HepG2 (cell line): Measurements from ENCODE around the gene MRPL57. TPM values are rescaled to one million over a fixed set of nuclear protein-coding genes. Genes with fewer than 3 reads are reported as not detected.

Source experiments
- ASH2L ChIP-seq: fragments of 300-600, 200-600 bp; sonication (generic); IDR thresholded peaks from 2 replicates; pipeline ENCODE4 v1.7.0; 2017; ENCODE audit warnings: low read depth, mild to moderate bottlenecking, moderate library complexity, mixed read lengths, low read length; ENCODE audit not compliant: insufficient read length
- CEBPB ChIP-seq: IDR thresholded peaks from 2 replicates; pipeline ENCODE4 v1.6.1; 2011; ENCODE audit warnings: low read depth, low read length, improper control_type of control experiment, borderline replicate concordance
- FOXO1 ChIP-seq: sonication (generic); formaldehyde crosslinking; IDR thresholded peaks from 2 replicates; pipeline ENCODE4 v1.4.0; 2020; ENCODE audit warnings: missing genetic modification reagents
- GABPB1 ChIP-seq: IDR thresholded peaks from 2 replicates; pipeline ENCODE4 v1.6.1; 2016; ENCODE audit warnings: mild to moderate bottlenecking, missing genetic modification reagents, moderate library complexity, missing compliant biosample characterization
- GPN1 ChIP-seq: sonication (generic); formaldehyde crosslinking; IDR thresholded peaks from 2 replicates; pipeline ENCODE4 v1.5.1; 2020; ENCODE audit warnings: missing genetic modification reagents, borderline replicate concordance
- GTF3A ChIP-seq: sonication (generic); formaldehyde crosslinking; conservative IDR thresholded peaks from 2 replicates; pipeline ENCODE4 v1.4.0; 2020; ENCODE audit warnings: mild to moderate bottlenecking, missing genetic modification reagents
- MAFF ChIP-seq: IDR thresholded peaks from 2 replicates; pipeline ENCODE4 v1.6.1; 2011; ENCODE audit warnings: low read depth, low read length, improper control_type of control experiment
- NFYC ChIP-seq: IDR thresholded peaks from 2 replicates; pipeline ENCODE4 v1.6.1; 2016; ENCODE audit warnings: missing genetic modification reagents, missing compliant biosample characterization
- NPAS2 ChIP-seq: sonication (generic); formaldehyde crosslinking; IDR thresholded peaks from 2 replicates; pipeline ENCODE4 v1.8.0; 2022; ENCODE audit warnings: mild to moderate bottlenecking, missing genetic modification reagents, borderline replicate concordance
- TAF15 ChIP-seq: fragments of 200-400 bp; formaldehyde crosslinking; IDR thresholded peaks from one replicate; pipeline ENCODE4 v1.6.1; 2018; ENCODE audit warnings: mild to moderate bottlenecking, low read depth, low read length; ENCODE audit not compliant: poor library complexity, severe bottlenecking
- YEATS4 ChIP-seq: sonication (generic); formaldehyde crosslinking; IDR thresholded peaks from 2 replicates; pipeline ENCODE4 v1.4.0; 2020; ENCODE audit warnings: missing genetic modification reagents, borderline replicate concordance
- ZNF652 ChIP-seq: IDR thresholded peaks from 2 replicates; pipeline ENCODE4 v1.6.1; 2016; ENCODE audit warnings: low read depth, borderline replicate concordance
- ZSCAN22 ChIP-seq: sonication (generic); formaldehyde crosslinking; IDR thresholded peaks from 2 replicates; pipeline ENCODE4 v1.4.0; 2020; ENCODE audit warnings: mild to moderate bottlenecking, missing genetic modification reagents
- polyA plus RNA-seq, 8 experiments: library from polyadenylated mRNA; depleted of rRNA in 3 of 8; stranded (reverse) in 7 of 8; unstranded in 1 of 8; fragments of >200 nt; fragmentation: Illumina TruSeq in 4 of 8; extraction: Trizol in 4 of 8; gene quantifications; 2 replicates each; pipeline versions ENCODE4 v1.2.1 to v1.2.3, GENCODE V29; 2011 to 2016; ENCODE audit warnings: low read depth in 4 of 8, missing spikeins in 1 of 8, mixed read lengths in 1 of 8; ENCODE audit not compliant: insufficient read depth in 1 of 8
- total RNA-seq, 5 experiments: library from RNA; depleted of rRNA; stranded (reverse); fragments of >200 nt; fragmentation: Illumina TruSeq; extraction: Trizol; gene quantifications; 2 replicates each; pipeline ENCODE4 v1.2.3, GENCODE V29; 2016; ENCODE audit warnings: low read depth in 1 of 5
- TF ChIP-seq, protein P1 (sequence below): sonication (generic); formaldehyde crosslinking; IDR thresholded peaks from one replicate; pipeline ENCODE4 v1.5.1; 2020; ENCODE audit warnings: mild to moderate bottlenecking, missing genetic modification reagents; ENCODE audit errors: not compliant biosample characterization
- TF ChIP-seq, protein P2 (sequence below): IDR thresholded peaks from 2 replicates; pipeline ENCODE4 v1.6.1; 2016; ENCODE audit warnings: low read depth
- TF ChIP-seq, protein P3 (sequence below): sonication (generic); formaldehyde crosslinking; IDR thresholded peaks from 2 replicates; pipeline ENCODE4 v1.5.0; 2020; ENCODE audit warnings: missing genetic modification reagents, mild to moderate bottlenecking, borderline replicate concordance
- TF ChIP-seq, protein P4 (sequence below): sonication (generic); formaldehyde crosslinking; IDR thresholded peaks from 2 replicates; pipeline ENCODE4 v1.5.1; 2020; ENCODE audit warnings: missing genetic modification reagents, mild to moderate bottlenecking, borderline replicate concordance

MRPL57 gene
- total and polyA plus RNA-seq, 2 of the 13 experiments (the other 11 are each of a cell fraction or from before 2014, with no cell fraction given) = 19.5 to 35.2 TPM

DNA sequence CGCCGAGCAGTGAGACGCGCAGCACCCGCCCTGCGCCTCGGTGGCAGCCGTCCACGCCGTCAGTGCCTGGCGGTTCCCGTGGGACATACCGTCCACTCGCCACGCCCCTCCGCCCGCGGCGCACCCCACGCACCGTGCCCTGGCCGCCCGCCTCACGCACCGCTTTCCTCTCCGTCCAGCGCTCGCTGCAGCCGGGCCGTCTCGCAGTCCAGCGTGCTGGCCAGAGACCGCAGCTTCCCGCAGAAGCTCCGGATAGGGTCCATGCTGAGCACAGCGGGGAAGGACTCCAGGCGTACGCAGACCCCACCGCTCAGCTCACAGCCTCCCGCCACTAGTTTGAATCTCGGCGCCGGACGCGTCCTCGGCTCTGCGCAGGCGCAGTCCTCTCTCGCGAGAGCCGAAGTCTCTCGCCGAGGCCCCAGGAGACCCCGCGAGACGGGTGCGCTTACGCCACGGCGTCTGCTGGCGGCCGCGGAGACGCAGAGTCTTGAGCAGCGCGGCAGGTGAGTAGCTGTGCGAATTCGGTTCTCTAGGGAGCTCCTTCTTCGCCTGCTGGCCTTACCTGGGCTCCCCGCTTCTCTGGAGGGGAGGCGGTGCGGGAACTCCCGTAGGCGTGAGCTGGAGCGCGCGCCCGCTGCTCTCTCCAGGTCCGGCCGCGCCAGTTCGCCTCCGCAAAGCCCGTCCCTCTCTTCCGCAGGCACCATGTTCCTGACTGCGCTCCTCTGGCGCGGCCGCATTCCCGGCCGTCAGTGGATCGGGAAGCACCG lies at the start of gene MRPL57, which contains the start of gene SKA3 (continued):
- TF ChIP-seq, protein P1, sequence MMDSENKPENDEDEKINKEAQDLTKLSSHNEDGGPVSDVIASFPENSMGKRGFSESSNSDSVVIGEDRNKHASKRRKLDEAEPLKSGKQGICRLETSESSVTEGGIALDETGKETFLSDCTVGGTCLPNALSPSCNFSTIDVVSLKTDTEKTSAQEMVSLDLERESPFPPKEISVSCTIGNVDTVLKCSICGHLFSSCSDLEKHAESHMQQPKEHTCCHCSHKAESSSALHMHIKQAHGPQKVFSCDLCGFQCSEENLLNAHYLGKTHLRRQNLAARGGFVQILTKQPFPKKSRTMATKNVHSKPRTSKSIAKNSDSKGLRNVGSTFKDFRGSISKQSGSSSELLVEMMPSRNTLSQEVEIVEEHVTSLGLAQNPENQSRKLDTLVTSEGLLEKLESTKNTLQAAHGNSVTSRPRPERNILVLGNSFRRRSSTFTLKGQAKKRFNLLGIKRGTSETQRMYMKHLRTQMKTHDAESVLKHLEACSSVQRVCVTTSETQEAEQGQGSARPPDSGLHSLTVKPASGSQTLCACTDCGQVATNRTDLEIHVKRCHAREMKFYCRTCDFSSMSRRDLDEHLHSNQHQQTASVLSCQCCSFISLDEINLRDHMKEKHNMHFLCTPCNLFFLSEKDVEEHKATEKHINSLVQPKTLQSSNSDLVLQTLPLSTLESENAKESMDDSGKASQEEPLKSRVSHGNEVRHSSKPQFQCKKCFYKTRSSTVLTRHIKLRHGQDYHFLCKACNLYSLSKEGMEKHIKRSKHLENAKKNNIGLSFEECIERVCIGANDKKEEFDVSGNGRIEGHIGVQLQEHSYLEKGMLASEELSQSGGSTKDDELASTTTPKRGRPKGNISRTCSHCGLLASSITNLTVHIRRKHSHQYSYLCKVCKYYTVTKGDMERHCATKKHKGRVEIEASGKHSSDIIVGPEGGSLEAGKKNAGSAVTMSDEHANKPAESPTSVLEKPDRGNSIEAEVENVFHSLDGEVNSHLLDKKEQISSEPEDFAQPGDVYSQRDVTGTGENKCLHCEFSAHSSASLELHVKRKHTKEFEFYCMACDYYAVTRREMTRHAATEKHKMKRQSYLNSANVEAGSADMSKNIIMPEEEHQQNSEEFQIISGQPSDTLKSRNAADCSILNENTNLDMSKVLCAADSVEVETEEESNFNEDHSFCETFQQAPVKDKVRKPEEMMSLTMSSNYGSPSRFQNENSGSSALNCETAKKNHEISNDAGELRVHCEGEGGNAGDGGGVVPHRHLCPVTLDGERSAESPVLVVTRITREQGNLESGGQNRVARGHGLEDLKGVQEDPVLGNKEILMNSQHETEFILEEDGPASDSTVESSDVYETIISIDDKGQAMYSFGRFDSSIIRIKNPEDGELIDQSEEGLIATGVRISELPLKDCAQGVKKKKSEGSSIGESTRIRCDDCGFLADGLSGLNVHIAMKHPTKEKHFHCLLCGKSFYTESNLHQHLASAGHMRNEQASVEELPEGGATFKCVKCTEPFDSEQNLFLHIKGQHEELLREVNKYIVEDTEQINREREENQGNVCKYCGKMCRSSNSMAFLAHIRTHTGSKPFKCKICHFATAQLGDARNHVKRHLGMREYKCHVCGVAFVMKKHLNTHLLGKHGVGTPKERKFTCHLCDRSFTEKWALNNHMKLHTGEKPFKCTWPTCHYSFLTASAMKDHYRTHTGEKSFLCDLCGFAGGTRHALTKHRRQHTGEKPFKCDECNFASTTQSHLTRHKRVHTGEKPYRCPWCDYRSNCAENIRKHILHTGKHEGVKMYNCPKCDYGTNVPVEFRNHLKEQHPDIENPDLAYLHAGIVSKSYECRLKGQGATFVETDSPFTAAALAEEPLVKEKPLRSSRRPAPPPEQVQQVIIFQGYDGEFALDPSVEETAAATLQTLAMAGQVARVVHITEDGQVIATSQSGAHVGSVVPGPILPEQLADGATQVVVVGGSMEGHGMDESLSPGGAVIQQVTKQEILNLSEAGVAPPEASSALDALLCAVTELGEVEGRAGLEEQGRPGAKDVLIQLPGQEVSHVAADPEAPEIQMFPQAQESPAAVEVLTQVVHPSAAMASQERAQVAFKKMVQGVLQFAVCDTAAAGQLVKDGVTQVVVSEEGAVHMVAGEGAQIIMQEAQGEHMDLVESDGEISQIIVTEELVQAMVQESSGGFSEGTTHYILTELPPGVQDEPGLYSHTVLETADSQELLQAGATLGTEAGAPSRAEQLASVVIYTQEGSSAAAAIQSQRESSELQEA (CRISPR knock-in tag) = peak; percentile 33
- TF ChIP-seq FOXO1 (CRISPR knock-in tag) = peak; percentile 19; the same call in 1 of the 2 replicates
- TF ChIP-seq, protein P2, sequence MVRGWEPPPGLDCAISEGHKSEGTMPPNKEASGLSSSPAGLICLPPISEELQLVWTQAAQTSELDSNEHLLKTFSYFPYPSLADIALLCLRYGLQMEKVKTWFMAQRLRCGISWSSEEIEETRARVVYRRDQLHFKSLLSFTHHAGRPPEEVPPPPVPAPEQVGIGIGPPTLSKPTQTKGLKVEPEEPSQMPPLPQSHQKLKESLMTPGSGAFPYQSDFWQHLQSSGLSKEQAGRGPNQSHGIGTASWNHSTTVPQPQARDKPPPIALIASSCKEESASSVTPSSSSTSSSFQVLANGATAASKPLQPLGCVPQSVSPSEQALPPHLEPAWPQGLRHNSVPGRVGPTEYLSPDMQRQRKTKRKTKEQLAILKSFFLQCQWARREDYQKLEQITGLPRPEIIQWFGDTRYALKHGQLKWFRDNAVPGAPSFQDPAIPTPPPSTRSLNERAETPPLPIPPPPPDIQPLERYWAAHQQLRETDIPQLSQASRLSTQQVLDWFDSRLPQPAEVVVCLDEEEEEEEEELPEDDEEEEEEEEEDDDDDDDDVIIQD (CRISPR knock-in tag) = no peak
- TF ChIP-seq CEBPB = peak; percentile 9; the same call in 1 of the 2 replicates
- TF ChIP-seq, protein P3, sequence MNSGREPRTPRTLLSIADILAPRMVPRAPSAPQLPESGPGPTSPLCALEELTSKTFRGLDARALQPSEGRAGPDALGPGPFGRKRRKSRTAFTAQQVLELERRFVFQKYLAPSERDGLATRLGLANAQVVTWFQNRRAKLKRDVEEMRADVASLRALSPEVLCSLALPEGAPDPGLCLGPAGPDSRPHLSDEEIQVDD (CRISPR knock-in tag) = no peak
- TF ChIP-seq ZNF652 (CRISPR knock-in tag) = no peak
- no peak for TF ChIP-seq GPN1 (CRISPR knock-in tag)
- peak; percentile 92; the same call in 1 of the 2 replicates for TF ChIP-seq YEATS4
- peak; percentile 86 for TF ChIP-seq GABPB1 (CRISPR knock-in tag)
- TF ChIP-seq ZSCAN22 = no peak
- TF ChIP-seq MAFF = no peak; the same call in 1 of the 2 replicates
- no peak for TF ChIP-seq TAF15
- TF ChIP-seq ASH2L = peak; percentile 98
- no peak for TF ChIP-seq NPAS2
- TF ChIP-seq, protein P4, sequence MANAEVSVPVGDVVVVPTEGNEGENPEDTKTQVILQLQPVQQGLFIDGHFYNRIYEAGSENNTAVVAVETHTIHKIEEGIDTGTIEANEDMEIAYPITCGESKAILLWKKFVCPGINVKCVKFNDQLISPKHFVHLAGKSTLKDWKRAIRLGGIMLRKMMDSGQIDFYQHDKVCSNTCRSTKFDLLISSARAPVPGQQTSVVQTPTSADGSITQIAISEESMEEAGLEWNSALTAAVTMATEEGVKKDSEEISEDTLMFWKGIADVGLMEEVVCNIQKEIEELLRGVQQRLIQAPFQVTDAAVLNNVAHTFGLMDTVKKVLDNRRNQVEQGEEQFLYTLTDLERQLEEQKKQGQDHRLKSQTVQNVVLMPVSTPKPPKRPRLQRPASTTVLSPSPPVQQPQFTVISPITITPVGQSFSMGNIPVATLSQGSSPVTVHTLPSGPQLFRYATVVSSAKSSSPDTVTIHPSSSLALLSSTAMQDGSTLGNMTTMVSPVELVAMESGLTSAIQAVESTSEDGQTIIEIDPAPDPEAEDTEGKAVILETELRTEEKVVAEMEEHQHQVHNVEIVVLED (CRISPR knock-in tag) = peak; percentile 97
- peak; percentile 11 for TF ChIP-seq NFYC (CRISPR knock-in tag)
- 0 out of 2 replicates have a peak, but pooled peaks have one; percentile 18 for TF ChIP-seq GTF3A (CRISPR knock-in tag)
